ENCODE measurements around the gene FASN. TPM values are rescaled to one million over a fixed set of nuclear protein-coding genes. Genes with fewer than 3 reads are reported as not detected.

The FASN gene
- total RNA-seq, 2 donors from 2014 or later: 13.8 to 46.4 TPM

DNA sequence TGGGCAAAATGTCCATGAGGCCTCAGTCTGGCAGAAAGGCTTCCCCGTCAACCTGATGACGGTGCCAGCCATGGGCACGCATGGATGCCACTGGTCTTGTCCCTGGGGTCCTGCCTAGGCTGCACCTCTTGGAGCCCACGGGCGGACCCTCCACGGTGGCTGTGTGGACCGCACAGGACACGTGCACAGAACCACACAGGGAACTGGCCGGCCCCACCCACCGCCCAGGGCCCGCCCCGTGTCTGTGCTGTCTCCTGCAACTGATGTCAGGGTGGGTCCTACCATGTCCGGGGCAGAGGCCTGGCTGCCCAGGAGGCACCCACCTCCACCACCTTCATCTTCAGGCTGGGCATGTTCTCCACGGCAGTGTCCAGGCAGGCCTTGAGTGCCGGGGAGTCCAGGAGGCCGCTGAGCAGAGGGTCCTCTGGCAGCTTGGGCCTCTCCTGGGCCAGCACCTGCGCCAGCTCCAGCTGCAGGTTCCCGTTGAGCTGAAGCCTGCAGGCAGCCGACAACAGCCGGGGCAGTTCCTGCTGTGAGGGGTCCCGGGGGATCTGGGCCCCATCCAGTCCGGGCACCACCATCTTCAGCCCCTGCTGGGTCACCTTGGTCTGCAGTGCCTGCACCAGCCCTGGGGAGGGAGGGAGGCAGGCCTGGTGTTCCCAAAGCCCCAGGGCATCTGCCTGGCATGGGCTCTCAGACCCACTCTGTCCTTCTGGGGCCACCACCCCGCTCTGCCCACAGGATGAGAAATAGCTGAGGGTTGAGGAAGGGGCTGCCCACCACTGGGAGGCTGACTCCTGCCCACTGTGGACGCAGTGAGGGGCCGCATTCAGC, 11.9 kb downstream of the FASN start:
- Histone ChIP-seq H3K36me3 (peaks cover 98% of the 10 kb centered on the region), H3K27ac (no peak overlapping the region), H3K27me3 (no peaks in the 10 kb centered on the region), H3K4me1 (no peaks in the 10 kb centered on the region), H3K4me3 (no peak overlapping the region), H3K9me3 (no peaks in the 10 kb centered on the region)
- TF ChIP-seq, protein P1, sequence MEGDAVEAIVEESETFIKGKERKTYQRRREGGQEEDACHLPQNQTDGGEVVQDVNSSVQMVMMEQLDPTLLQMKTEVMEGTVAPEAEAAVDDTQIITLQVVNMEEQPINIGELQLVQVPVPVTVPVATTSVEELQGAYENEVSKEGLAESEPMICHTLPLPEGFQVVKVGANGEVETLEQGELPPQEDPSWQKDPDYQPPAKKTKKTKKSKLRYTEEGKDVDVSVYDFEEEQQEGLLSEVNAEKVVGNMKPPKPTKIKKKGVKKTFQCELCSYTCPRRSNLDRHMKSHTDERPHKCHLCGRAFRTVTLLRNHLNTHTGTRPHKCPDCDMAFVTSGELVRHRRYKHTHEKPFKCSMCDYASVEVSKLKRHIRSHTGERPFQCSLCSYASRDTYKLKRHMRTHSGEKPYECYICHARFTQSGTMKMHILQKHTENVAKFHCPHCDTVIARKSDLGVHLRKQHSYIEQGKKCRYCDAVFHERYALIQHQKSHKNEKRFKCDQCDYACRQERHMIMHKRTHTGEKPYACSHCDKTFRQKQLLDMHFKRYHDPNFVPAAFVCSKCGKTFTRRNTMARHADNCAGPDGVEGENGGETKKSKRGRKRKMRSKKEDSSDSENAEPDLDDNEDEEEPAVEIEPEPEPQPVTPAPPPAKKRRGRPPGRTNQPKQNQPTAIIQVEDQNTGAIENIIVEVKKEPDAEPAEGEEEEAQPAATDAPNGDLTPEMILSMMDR (IDR thresholded peaks at IDR 0.05): no peak
- no peak for DNase-seq (ENCODE audit: low spot score)

DNA sequence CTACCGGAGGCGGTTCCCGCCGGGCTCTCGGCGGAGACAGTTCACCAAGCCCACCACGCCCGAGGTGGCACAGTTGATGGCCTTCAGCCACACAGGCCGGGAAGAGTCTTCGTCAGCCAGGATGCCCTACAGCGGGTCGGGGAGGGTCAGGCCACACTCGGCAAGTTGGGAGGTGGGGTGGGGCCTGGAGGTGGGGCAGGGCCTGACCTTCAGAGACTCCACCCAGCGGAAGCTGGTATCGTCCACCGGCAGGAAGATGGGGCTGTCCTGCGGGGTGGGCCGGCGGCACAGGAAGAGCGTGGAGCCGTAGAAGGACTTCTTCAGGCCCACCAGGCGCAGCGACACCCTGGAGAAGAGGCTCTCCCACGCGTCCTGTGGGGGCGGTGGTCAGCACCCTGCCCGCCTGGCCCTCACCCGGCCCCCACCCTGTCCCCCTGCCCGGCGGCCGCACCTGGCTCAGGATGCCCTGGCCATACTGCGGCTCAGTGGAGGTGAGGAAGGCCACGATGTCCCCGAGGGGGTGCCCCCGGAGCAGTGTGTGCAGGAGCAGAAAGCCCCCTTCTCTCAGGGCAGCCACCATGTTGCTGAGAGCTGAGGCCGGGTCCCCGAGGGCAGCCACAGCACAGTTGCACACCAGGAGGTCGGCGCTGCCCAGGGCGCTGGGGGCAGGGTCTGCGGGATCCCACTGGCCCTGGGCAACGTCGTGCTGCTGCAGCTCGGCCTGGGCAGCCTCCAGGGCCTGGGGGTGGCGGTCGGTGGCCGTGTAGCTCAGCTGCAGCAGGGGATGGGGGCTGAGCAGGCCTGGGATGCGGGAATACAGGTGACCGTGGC, 12.8 kb downstream of the FASN start:
- Histone ChIP-seq H3K36me3 (peaks cover 98% of the 10 kb centered on the region), H3K4me1 (no peaks in the 10 kb centered on the region)

DNA sequence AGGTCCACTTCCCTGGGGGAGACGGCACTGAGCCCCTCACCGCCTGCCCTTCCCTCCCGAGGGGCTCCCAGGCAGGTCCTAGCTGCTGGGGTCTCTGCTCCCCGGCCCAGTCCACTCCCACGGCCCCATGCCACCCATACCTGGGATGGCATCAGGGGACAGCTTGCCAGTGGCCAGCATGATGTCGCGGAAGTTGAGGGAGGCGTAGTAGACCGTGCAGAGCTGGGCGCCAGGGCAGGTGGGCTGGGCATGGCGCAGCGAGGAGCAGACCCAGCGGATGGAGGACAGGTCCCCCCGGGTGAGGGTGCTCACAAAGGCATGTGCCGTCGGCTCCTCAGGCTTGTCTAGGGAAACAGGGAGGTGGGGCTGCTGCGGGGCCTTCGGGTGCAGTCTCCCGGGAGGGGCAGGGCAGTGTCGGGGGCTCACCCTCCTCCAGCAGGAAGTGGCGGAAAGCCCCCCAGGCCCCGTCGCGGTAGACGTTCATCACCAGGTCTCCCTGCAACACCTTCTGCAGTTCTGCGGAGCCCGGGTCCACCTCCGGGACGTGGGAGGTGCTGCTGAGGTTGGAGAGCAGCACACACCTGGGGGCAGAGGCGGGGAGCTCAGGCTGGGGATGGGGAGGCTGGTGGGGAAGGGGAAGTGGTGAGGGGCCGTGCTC, 13.5 kb downstream of the FASN start:
- peaks cover 95% of the 10 kb centered on the region for H3K36me3 ChIP-seq
- H3K4me1 ChIP-seq: no peaks in the 10 kb centered on the region
- H3K27me3 ChIP-seq: no peaks in the 10 kb centered on the region
- no peak overlapping the region for H3K4me3 ChIP-seq
- TF ChIP-seq, protein P1 (IDR thresholded peaks at IDR 0.05): no peak
- DNase-seq (ENCODE audit: low spot score): no peak
- no peak overlapping the region for H3K27ac ChIP-seq
- no peaks in the 10 kb centered on the region for H3K9me3 ChIP-seq

More for the DNA sequence above, 12.8 kb downstream of the FASN start:
- H3K9me3 ChIP-seq: no peaks in the 10 kb centered on the region
- H3K27me3 ChIP-seq: no peaks in the 10 kb centered on the region
- no peak overlapping the region for H3K27ac ChIP-seq
- DNase-seq (ENCODE audit: low spot score): no peak
- no peak overlapping the region for H3K4me3 ChIP-seq
- TF ChIP-seq, protein P1 (IDR thresholded peaks at IDR 0.05): no peak

DNA sequence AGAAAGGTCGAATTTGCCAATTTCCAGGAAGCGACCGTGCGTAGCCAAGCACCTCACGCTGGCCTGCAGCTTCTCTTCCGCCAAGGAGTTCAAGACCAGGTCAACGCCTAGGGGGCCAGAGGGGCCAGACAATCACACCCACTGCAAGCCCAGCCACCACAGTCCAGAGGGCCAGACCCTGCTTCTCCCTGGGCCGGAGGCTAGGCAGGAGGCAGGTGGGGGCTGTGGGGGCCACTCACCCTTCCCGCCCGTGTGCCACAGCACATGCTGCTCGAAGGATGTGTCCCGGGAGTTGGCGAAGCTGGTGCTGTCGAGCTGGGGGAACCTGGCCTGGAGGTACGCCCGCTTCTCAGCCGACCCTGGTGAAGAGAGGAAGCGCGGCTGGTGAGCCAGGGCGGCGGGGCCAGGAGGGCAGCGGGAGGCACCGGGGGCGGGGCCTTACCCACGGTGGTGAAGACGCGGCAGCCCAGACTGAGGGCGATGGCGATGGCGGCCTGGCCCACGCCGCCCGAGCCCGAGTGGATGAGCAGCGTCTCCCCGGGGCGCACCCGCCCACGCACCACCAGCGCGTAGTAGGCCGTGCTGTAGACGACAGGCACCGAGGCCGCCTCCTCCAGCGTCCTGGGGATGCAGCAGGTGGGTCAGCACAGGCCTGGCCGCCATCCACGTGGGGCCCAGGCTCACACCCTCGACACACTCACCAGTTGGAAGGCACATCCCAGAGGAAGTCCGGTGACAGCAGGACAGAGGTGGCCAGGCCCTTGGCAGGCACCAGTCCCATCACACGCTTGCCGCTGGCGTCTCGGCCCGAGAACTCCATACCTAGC, 14.3 kb downstream of the FASN start:
- Histone ChIP-seq H3K4me1 (no peaks in the 10 kb centered on the region), H3K27me3 (no peaks in the 10 kb centered on the region), H3K36me3 (peaks cover 94% of the 10 kb centered on the region), H3K4me3 (no peak overlapping the region), H3K9me3 (no peaks in the 10 kb centered on the region), H3K27ac (no peak overlapping the region)
- TF ChIP-seq, protein P1 (IDR thresholded peaks at IDR 0.05): no peak
- DNase-seq (ENCODE audit: low spot score): no peak

DNA sequence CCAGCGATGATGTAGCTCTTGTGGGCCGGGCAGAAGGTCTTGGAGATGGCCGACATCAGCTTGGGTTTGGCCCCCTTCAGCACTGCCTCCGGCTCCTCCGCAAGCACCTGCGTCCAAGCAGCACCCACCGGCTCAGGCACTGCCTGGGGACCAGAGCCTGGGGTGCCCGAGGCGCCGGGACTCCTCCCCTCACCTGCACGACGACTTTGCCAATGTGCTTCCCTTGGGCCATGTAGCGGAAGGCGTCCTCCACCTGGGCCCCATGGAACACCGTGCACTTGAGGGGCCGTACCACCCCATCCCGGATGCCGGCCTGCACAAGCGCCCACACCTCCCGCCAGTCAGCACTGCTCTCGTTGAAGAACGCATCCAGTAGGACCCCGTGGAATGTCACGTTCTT, 15.0 kb downstream of the FASN start:
- H3K27ac ChIP-seq: no peak overlapping the region
- no peak overlapping the region for H3K4me3 ChIP-seq
- TF ChIP-seq, protein P1 (IDR thresholded peaks at IDR 0.05): no peak
- H3K4me1 ChIP-seq: no peaks in the 10 kb centered on the region
- no peaks in the 10 kb centered on the region for H3K9me3 ChIP-seq
- peaks cover 87% of the 10 kb centered on the region for H3K36me3 ChIP-seq
- no peak for DNase-seq (ENCODE audit: low spot score)
- no peaks in the 10 kb centered on the region for H3K27me3 ChIP-seq
